Suppressor macrophage treated with lipopolysaccharide for 1 hour (primary cell): ENCODE results near the gene ZNF142.

Experiments used
- DNase-seq, 3 donors: peaks; one replicate each; pipeline ENCODE4 v3.0.0-alpha.2; 2020 to 2022

Gene ZNF142

GRCh38 chr2:218645126-218645525 lies 14.3 kb downstream of the ZNF142 start:
- no peak for DNase-seq

GRCh38 chr2:218644721-218645120 lies 14.7 kb downstream of the ZNF142 start:
- no peak for DNase-seq

GRCh38 chr2:218643751-218644310 lies 15.6 kb downstream of the ZNF142 start:
- no peak for DNase-seq

- DNase-seq, result no peak
Observed at GRCh38 chr2:218642786-218643185, 16.6 kb downstream of the ZNF142 start.

- no peak for DNase-seq
Observed at GRCh38 chr2:218642121-218642656, 17.2 kb downstream of the ZNF142 start.

GRCh38 chr2:218638372-218638771 lies 21.1 kb downstream of the ZNF142 start:
- no peak for DNase-seq

GRCh38 chr2:218635719-218636118 lies 23.7 kb downstream of the ZNF142 start:
- DNase-seq, result no peak

GRCh38 chr2:218631837-218632236 lies 27.6 kb downstream of the ZNF142 start:
- DNase-seq, result no peak

- no peak for DNase-seq
Observed at GRCh38 chr2:218627939-218628338, 31.5 kb downstream of the ZNF142 start.

GRCh38 chr2:218626369-218626768 lies 33.1 kb downstream of the ZNF142 start:
- DNase-seq, result no peak

GRCh38 chr2:218623366-218623705 lies 36.1 kb downstream of the ZNF142 start:
- peak in 2 of 3 donors; percentile 49 to 51 for DNase-seq

GRCh38 chr2:218622606-218623365 lies 36.6 kb downstream of the ZNF142 start:
- peak; percentile 34 to 44 (median 41) for DNase-seq

GRCh38 chr2:218621007-218621406 lies 38.4 kb downstream of the ZNF142 start:
- DNase-seq, result no peak

- DNase-seq, result peak in 1 of 3 donors; percentile 6
Observed at GRCh38 chr2:218618102-218618860, 41.1 kb downstream of the ZNF142 start.

GRCh38 chr2:218615868-218616315 lies 43.5 kb downstream of the ZNF142 start:
- no peak for DNase-seq

- no peak for DNase-seq
Observed at GRCh38 chr2:218607436-218608115, 51.8 kb downstream of the ZNF142 start, which contains the start of gene PLCD4. Gene PLCD4 (plus strand): TSS chr2:218607899. CDS start chr2:218615740, 7,841 bp downstream.

- no peak for DNase-seq
Observed at GRCh38 chr2:218605432-218605831, 54.0 kb downstream of the ZNF142 start.
